ENCODE results near the gene ZDHHC12. TPM values are rescaled to one million over a fixed set of nuclear protein-coding genes. Genes with fewer than 3 reads are reported as not detected.
A peak's percentile ranks its signal among the peaks of the same experiment; 100 is the strongest.
"Not testable (repeated sequence)": the region's sequence is repeated elsewhere in the genome, so short reads cannot be mapped to it uniquely, and the experiment has no call there.

The ZDHHC12 gene
- total RNA-seq, 1 donor from 2014 or later = 6.4 TPM

- peak; percentile 9 for DNase-seq (ENCODE audit: missing footprints)
- intact Hi-C loops (cut with DNase I) = no loop called here
- no peak for ATAC-seq
Observed at GRCh38 chr9:128715436-128715750, 8.5 kb downstream of the ZDHHC12 start.

- DNase-seq (ENCODE audit: missing footprints) = peak; percentile 47
- intact Hi-C loops (cut with DNase I) = no loop called here
- no peak for ATAC-seq
Observed at GRCh38 chr9:128714586-128715435, 9.1 kb downstream of the ZDHHC12 start.

GRCh38 chr9:128713941-128714573 is 9.9 kb downstream of the ZDHHC12 start:
- ATAC-seq (no peak), DNase-seq (ENCODE audit: missing footprints) (peak; percentile 34)

DNA sequence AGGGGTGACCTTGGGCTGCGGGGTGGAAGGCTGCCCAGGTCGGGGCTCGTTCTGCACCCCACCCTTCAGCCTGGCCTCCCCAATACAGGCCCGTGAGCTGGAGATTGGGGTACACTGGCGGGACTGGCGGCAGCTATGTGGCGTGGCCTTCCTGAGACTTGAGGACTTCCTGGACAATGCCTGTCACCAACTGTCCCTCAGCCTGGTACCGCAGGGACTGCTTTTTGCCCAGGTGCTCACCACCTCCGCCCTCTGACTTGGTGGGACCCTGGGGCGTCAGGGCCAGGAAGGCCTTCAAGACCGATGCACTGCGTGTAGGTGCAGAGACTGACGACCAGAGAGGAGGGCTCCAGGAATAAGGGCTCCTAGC is 10.5 kb downstream of the ZDHHC12 start:
- DNase-seq (ENCODE audit: missing footprints) = peak; percentile 47
- intact Hi-C loops (cut with DNase I) = no loop called here
- ATAC-seq = no peak

More at GRCh38 chr9:128713941-128714573, 9.9 kb downstream of the ZDHHC12 start:
- intact Hi-C loops (cut with DNase I) = no loop called here

DNA sequence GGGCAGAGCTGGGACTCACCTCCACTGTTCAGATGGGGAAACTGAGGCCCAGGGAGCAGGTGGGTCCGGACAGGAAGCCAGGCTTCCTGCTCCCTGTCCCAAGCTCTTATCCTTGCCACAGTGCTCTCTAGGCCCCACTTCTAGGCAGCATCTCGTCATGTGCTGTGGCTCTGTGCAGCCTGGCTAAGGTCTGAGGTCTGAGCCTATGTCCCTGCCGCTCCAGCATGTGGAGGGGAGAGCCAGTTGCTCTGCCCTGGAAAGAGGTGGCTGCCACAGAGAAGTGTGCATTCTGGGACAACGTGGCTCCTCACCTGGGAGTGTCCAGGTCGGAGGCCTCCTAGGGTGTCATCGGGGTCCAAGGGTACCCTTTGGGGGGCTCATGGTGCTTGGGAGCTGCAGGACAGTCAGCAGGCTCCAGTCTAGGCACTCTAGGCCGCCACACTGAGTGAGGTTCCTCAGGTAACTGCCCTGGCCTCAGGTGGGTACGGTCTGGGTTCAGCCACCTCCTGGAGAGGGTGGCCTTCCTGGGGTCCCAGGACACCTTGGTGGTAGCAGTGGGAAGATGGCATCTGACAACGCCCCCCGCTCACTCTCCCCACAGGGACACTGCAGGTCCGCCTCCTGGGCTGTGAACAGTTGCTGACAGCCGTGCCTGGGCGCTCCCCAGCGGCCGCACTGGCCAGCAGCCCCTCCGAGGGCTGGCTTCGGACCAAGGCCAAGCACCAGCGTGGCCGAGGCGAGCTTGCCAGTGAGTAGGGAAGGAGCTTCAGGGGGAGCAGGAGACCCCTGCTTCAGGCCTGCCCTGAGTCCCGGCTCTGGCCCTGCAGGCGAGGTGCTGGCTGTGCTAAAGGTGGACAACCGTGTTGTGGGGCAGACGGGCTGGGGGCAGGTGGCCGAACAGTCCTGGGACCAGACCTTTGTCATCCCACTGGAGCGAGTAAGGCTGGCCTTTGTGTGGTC is 11.2 kb downstream of the ZDHHC12 start:
- intact Hi-C loops (cut with DNase I) = no loop called here
- ATAC-seq = no peak
- DNase-seq (ENCODE audit: missing footprints) = peak; percentile 55

DNA sequence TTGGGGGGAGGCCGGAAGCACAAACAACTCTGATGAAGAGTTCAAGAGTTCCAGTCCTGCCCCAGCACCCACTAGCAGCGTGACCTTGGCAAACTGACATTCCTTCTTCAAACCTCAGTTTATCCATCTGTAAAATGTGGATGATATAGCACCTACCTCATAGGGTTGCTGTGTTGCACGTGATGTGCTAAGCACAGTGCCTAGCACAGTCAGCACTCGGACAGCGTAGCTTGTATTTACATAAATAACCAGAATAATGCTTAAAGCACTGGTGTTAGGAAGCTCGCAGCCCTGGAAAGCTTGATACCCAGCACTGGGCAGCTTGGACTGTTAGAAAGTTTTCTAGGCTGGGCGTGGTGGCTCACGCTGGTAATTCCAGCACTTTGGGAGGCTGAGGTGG is 16.5 kb downstream of the ZDHHC12 start:
- intact Hi-C loops (cut with DNase I) = no loop called here
- peak; percentile 20 for DNase-seq (ENCODE audit: missing footprints)
- ATAC-seq = no peak

DNA sequence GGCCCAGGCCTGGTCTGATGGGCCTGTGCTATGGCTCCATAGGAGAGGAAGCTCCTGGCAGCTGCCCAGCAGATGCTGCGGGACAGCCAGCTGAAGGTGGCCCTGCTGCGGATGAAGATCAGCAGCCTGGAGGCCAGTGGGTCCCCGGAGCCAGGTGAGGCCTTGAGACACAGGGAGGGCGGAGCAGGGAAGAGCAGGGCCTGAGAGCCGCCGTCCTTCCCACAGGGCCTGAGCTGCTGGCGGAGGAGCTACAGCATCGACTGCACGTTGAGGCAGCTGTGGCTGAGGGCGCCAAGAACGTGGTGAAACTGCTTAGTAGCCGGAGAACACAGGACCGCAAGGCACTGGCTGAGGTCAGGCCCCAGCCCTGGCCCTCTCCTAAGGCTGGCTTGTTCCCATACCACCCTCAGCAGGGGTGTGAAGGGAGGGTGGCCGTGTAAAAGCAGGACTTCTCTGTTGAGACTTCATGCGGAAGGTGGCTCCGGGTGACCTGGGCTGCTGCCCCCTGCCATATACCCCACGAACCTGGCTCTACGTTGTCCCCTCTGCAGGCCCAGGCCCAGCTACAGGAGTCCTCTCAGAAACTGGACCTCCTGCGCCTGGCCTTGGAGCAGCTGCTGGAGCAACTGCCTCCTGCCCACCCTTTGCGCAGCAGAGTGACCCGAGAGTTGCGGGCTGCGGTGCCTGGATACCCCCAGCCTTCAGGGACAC is 17.1 kb downstream of the ZDHHC12 start:
- DNase-seq (ENCODE audit: missing footprints) (peak; percentile 54), ATAC-seq (no peak)
- intact Hi-C loops (cut with DNase I) = no loop called here

DNA sequence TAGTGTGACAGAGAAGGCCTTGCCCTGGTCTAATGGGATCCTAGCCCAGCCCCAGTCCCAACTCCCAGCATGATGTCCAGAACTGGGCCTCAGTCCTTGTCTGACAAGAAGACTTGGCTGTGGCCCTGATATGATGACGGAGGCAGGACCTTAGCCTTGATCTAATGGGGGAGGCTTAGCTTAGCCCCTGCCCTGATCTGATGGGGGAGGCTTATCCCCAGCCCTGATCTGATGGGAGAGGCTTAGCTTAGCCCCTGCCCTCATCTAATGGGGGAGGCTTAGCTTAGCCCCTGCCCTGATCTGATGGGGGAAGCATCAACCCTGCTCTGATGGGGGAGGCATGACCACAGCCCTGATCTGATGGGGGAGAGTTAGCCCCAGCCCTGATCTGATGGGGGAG is 17.9 kb downstream of the ZDHHC12 start:
- intact Hi-C loops (cut with DNase I) = no loop called here
- no peak for DNase-seq (ENCODE audit: missing footprints)
- no peak for ATAC-seq

GRCh38 chr9:128705051-128705965 is 18.6 kb downstream of the ZDHHC12 start:
- intact Hi-C loops (cut with DNase I) = no loop called here
- ATAC-seq (no peak), DNase-seq (ENCODE audit: missing footprints) (peak; percentile 52)

DNA sequence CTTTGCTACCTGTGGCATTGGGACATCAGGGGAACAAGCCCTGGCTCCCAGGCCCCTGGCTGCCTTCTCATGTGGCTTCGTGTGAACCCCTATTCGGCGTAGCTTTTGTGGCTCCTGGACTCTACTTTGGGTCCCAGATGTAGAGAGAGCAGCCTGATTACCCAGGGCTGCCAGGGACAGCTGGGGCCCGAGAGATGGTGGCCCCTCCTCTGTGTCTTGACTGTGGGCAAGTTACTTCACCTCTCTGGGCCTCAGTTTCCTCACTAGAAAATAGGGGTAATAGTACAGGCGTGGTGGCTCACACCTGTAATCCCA is 19.6 kb downstream of the ZDHHC12 start:
- ATAC-seq (no peak), DNase-seq (ENCODE audit: missing footprints) (no peak)
- intact Hi-C loops (cut with DNase I) = no loop called here

DNA sequence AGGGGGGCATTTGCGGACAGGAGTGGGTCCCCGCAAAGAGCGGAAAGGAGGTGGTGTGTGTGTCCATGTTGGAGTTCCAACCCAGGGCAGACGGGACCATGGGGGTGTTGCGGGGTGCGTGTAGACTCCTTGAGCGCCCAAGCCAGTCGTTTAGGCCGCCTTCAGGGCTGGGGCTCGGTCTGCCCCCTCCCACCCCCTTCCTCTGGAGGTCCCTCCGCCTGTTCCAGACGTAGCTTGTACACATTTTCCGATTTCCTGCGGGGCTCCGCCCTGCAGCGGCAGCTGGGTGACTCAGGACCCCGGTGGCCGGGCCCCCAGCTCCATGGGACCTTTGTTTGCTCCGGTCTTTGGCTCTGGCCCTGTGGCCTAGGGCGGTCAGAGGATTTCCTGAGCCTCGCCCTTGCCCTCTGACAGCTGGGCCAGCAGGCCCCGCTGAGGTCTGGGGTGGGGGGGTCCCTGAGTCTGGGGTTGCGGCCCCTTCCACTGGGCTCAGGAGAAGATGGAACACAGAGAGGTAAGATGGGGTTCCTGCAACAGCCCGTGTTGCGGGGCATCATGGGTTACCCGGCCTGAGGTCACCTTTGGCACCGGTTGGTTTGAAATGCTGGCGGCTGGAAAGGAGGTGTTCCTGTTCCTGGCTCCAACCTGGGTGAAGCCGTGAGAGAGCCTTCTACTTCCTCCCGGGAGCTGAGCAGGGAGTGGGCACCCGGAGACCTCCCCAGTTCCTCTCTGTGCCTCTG is 20.1 kb downstream of the ZDHHC12 start:
- DNase-seq (ENCODE audit: missing footprints) = peak; percentile 67
- peak; percentile 6 for ATAC-seq
- intact Hi-C loops (cut with DNase I) = loop anchor here (2.0 kb wide), 1 partner anchor 21 kb away; the partner anchor contains the start of gene ZDHHC12

GRCh38 chr9:128702949-128703615 is 20.8 kb downstream of the ZDHHC12 start:
- intact Hi-C loops (cut with DNase I) = loop anchor here (2.0 kb wide), 1 partner anchor 22 kb away; the partner anchor contains the start of gene ZDHHC12
- peak; percentile 11 for ATAC-seq
- DNase-seq (ENCODE audit: missing footprints) = peak; percentile 63

DNA sequence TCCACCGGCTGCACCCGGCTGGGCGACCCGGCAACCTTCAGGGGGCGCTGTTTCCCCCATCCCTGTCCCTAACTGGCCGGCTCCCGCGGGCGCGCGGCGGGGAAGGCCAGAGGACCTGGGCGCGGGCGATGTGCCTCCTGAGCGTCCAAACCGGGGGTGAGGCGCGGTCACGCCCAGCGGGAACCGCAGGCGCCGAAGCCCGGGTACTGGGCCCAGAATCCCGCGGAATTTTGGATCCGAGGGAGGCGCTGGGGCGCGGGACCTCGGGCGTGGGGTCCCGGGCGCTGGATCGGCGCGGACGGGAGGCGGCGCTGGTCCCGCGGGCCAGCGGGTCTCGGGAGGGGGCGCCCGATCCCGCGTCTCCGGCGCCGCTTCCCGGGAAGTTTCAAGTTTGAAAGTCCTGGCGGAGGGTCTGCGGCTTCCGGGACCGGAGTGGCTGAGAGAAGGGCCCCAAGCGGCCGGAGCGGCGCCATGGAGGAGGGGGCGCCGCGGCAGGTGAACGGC is 21.4 kb downstream of the ZDHHC12 start, which contains the start of gene PKN3:
PKN3 (plus strand) TSS at position 59 of the 504 bp plus-strand sequence; CDS start at position 472, 413 bp downstream.
- intact Hi-C loops (cut with DNase I) = loop anchor here (2.0 kb wide), 1 partner anchor 22 kb away; the partner anchor contains the start of gene ZDHHC12
- ATAC-seq (peak; percentile 92), DNase-seq (ENCODE audit: missing footprints) (peak; percentile 93)

GRCh38 chr9:128701227-128701854 is 22.6 kb downstream of the ZDHHC12 start:
- ATAC-seq = no peak
- peak; percentile 23 for DNase-seq (ENCODE audit: missing footprints)
- intact Hi-C loops (cut with DNase I) = no loop called here

GRCh38 chr9:128699096-128699795 is 24.7 kb downstream of the ZDHHC12 start:
- DNase-seq (ENCODE audit: missing footprints); intact Hi-C loops (cut with DNase I): not testable (repeated sequence)

More at GRCh38 chr9:128699096-128699795, 24.7 kb downstream of the ZDHHC12 start:
- not testable (repeated sequence) for ATAC-seq
